GM13977 (cell line): ENCODE data around the gene PAM16.

Experiments
- DNase-seq: peaks from one replicate; pipeline ENCODE4 v3.0.0; 2012; ENCODE audit warnings: low spot score
- in situ Hi-C: fragments of 300-500 bp; cut with MboI; formaldehyde crosslinking; loops from one replicate; pipeline ENCODE4 v1.12.0; 2022; ENCODE audit warnings: low sequenced_read_pairs, low pct_unique_long_range_greater_than_20kb, mixed read lengths, inconsistent platforms; ENCODE audit not compliant: unreplicated experiment
- TF ChIP-seq, protein P1 (sequence below): IDR thresholded peaks from 2 replicates; pipeline ENCODE4 v1.5.1; 2012; ENCODE audit warnings: mild to moderate bottlenecking, control low read depth; ENCODE audit not compliant: insufficient read depth; ENCODE audit errors: extremely low read depth, missing control alignments

Gene PAM16

DNA sequence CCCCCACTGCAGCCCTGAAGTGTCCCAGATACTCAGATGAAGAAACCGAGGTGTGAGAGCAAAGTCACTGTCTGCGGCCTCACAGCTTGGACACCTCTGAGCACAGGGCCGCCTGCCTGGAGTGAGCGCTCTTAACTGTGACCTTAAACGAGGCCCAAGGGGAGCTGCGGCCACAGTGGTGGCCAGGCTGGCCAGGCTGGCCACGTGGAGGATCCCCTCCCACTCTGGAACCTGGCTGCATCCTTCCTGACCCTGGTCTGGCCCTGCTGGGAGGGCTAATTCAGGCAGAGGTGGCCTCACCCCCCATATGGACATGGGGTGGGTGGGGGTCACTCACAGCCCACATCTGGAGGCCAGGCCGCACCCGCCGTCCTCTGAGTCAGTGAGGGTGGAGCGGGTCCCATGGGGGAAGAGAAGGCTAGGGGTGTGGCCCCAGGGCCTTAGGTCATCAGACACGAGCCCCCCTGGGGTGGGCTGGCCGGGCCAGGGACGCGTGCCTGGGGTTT lies 27.1 kb upstream of the PAM16 start:
- TF ChIP-seq, protein P1, sequence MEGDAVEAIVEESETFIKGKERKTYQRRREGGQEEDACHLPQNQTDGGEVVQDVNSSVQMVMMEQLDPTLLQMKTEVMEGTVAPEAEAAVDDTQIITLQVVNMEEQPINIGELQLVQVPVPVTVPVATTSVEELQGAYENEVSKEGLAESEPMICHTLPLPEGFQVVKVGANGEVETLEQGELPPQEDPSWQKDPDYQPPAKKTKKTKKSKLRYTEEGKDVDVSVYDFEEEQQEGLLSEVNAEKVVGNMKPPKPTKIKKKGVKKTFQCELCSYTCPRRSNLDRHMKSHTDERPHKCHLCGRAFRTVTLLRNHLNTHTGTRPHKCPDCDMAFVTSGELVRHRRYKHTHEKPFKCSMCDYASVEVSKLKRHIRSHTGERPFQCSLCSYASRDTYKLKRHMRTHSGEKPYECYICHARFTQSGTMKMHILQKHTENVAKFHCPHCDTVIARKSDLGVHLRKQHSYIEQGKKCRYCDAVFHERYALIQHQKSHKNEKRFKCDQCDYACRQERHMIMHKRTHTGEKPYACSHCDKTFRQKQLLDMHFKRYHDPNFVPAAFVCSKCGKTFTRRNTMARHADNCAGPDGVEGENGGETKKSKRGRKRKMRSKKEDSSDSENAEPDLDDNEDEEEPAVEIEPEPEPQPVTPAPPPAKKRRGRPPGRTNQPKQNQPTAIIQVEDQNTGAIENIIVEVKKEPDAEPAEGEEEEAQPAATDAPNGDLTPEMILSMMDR, result no peak
- in situ Hi-C loops, result no loop called here
- no peak for DNase-seq

DNA sequence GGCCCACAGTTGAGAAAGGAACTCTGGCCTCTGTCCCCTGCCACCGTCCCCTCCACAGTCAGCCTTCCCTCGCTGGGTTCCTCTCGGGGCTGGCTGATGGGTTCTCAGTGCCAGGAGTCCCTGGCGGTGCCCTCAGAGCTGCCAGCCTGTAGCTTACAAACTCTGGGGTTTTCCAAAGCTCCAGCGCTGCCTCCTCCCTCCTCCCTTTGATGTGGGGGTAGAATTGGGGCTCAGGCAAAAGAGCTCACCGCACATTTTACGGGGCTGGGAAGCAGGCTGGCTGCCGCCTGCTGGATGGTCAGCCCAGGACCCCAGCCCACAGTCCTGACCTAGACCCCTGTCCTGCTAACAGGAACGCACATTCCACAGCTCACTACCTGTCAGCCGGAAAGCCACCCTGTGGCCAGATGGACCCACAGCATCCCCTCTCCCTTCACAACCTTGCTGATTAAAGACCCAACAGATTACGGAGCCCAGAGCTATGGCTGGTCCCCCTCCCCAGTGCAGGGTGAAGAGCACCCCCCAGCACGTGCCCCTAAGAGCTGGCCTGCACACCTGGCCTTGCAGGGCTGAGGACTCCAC lies 26.5 kb upstream of the PAM16 start:
- DNase-seq, result no peak
- TF ChIP-seq, protein P1, result no peak
- in situ Hi-C loops, result no loop called here

DNA sequence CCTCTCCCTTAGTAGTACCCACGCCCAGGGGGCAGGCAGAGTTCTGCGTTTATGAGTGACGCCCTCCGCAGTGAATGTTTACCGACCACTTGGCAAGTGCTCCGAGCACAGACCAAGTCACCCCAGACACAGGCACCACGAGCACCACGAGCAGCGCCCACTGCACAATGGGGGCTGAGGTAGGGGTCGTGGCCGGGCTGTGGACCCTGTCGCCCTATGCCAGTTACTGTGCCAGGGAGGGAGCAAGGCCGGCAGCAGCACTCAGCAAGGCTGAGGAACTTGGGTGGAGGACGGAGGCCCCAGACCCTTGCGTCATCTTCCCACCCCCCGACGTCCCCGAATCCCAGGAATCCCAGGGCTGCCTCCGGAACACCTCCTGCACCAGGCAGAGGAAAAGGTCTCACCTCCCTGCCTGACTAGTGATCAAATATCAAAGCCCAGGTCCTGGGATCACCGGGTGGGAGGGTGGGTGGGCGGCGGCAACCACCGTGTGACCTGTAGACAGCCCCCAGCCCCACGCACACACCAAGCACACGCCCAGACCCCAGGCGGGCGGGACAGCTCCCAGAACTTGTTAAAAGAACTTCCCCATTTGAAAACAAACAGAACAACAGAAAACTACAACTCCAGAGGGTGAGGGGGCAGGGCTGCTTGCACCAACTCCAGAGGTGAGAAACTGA lies 25.9 kb upstream of the PAM16 start:
- TF ChIP-seq, protein P1, result no peak
- no peak for DNase-seq
- in situ Hi-C loops, result no loop called here

DNA sequence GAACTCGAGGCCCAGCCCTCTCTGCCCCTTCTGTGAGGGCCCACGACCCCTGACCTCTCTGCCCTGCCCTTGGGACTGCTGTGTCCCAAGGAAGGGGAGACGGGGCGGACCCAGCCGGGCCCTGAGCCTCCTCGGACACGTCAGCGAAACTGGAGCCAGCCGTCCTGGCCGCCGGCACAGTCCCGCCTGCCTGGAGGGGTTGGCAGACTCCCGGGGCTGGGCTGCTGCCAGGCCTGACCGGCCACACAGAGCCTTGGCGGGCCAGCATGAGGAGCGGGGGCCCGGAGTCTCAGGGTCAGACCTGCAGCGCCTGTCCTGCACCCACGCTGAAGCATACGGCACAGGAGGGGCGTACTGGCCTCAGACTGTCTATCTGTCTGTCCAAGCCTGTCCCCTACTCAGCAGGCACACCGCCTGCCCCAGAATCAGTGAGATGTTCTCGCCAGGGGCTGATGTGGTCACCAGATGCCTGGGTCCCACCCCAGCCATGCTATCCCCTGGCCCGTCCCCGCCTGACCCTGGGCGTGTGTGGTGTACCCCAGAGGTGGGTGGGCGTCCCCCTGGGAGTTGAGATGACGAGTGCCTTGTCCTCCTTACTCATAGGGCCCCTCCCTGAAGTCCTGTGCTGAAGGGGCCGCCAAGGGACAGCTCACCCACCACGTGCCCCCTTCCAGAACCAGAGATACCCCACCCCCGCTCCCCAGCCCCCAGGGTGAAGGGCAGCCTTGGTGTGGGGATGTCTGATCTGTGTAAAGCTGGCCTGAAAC lies 25.2 kb upstream of the PAM16 start:
- TF ChIP-seq, protein P1, result no peak
- DNase-seq, result no peak
- in situ Hi-C loops, result no loop called here

DNA sequence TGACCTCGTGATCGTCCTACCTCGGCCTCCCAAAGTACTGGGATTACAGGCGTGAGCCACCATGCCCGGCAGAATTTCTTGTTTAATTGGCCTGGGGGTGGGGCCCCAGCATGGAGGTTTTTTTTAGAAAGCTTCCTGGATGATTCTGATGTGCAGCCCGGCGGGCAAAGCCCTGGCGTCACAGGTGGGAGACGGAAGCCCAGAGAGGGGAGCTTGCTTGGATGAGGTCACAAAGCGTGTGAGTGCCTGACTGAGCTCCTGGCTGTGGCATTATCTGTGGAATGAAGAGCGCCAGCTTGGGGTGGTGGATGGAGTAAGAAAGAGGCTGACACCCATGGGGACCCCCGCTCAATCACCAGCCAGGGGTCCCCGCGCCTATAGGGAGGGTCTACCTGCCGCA lies 24.6 kb upstream of the PAM16 start:
- no peak for DNase-seq
- TF ChIP-seq, protein P1, result no peak
- in situ Hi-C loops, result no loop called here

DNA sequence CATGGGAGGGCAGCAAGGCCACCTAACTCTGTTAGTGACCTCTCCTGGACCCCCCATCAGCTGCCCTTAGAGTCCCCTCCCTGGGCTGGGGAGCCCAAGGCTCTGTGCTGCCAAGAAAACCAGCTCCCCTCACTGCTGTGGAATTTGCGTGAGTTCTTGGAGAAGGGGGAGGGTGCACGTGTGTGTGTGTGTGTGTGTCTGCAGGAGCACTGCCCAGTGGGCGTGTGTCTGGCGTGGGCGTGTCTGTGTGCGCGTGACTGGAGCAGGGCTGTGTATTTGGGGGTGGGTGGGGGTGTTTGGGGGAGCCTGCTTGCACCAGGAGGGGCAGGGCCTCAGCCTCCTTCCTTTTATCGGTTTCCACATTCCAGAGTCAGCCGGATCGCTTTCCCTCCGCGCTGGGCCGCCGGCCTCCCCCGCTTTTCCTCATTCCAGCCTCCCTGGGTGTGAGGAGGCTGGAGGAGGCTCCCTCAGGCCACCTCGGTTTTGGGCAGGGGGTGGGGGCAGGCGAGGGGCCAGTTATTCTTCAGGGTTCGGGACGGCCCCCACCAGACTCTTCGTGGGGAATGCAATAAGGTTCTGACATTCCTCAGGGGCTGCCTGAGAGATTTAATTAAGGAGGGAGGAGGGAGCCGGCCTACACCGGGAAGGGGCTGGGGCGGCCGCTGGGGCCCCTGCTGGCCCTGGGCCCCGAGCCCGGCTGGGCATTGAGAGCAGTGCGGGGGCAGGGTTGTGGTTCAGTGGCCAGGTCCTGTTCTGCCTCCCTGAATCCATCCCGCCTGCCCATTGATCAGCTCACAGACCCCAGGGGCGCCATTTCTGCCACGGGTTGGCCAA lies 23.0 kb upstream of the PAM16 start:
- in situ Hi-C loops, result no loop called here
- DNase-seq, result no peak
- TF ChIP-seq, protein P1, result no peak
